Measurements from ENCODE around the gene KAT8. TPM values are rescaled to one million over a fixed set of nuclear protein-coding genes. Genes with fewer than 3 reads are reported as not detected.

Gene KAT8
- total and polyA plus RNA-seq, 10 of the 15 experiments (the other 5 are each of a cell fraction or from before 2014, with no cell fraction given), result 5.5 to 55.8 (median 39.6) TPM

- TF ChIP-seq ZBTB40 (IDR thresholded peaks at IDR 0.05; ENCODE audit: borderline replicate concordance) (no peak), TBL1XR1 (IDR thresholded peaks at IDR 0.05; ENCODE audit: low read depth, low read length) (no peak), SUPT20H (IDR thresholded peaks at IDR 0.05; ENCODE audit: borderline replicate concordance, control insufficient read depth, low read depth, low read length) (no peak), ZNF24 (IDR thresholded peaks at IDR 0.05) (no peak), SRF (IDR thresholded peaks at IDR 0.05; ENCODE audit: low read depth in 2 of 2, low read length in 2 of 2) (no peak), SUZ12 (IDR thresholded peaks at IDR 0.05; ENCODE audit: unreplicated experiment) (no peak), IRF3 (IDR thresholded peaks at IDR 0.05) (no peak), CEBPZ (IDR thresholded peaks at IDR 0.05; ENCODE audit: low read depth, low read length) (no peak), NFYA (IDR thresholded peaks at IDR 0.05; ENCODE audit: borderline replicate concordance, low read depth, low read length) (no peak), RFX5 (IDR thresholded peaks at IDR 0.05; ENCODE audit: low read depth, low read length) (no peak), SP1 (IDR thresholded peaks at IDR 0.05; ENCODE audit: low read depth, low read length) (no peak)
These were observed 25.1 kb upstream of the KAT8 start (continued) for GRCh38 chr16:31092330-31092729.

Data from GM12878 (cell line).